ENCODE results near the gene RAP1GAP.

Gene RAP1GAP

DNA sequence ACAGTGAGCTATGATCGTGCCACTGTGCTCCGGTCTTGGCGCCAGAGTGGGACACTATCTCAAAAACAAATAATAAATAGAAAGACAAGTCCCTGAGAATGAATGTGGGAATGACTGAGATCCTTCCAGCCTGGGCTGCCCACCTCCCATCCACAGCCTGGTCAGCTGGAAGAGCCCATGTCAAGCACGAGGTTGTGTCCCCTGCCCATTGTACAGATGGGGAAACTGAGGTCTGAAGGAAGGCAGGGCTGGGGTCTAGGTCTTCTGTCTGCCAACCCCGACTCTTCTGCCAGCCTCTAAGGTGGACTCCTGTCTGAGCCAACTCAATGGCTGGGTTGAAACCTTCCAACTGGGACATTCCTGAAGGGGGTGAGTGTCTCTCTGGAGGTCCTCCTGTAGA lies 79.5 kb downstream of the RAP1GAP start:
- DNase-seq: no peak

- DNase-seq: no peak
Observed at GRCh38 chr1:21587602-21587953, 81.6 kb downstream of the RAP1GAP start.

- no peak for DNase-seq
Observed at GRCh38 chr1:21586846-21587601, 82.1 kb downstream of the RAP1GAP start.

DNA sequence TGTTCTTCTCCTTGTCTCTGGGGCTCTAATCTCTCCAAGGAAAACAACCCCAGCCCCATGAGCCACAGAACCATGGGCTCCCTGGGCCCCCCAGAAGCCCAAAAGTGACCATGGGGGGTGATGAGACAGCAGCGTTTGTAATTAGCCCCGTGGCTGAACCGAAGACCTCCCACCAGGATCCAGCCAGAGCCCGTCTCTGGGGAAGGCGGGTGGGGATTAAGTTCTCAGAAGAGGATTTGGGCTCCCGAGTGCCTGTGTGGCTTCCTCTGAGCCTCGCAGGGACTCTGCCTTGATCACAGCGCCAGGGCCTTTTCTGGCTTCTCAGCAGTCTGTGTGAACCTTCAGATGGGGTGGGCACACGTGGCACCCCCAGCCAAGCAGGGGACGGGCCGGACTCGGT lies 82.9 kb downstream of the RAP1GAP start:
- DNase-seq: no peak

- no peak for DNase-seq
Observed at GRCh38 chr1:21585037-21585436, 84.1 kb downstream of the RAP1GAP start.

- DNase-seq: no peak
Observed at GRCh38 chr1:21584096-21584495, 85.1 kb downstream of the RAP1GAP start.

- no peak for DNase-seq
Observed at GRCh38 chr1:21579791-21580190, 89.4 kb downstream of the RAP1GAP start.

- no peak for DNase-seq
Observed at GRCh38 chr1:21577933-21578332, 91.2 kb downstream of the RAP1GAP start.

- DNase-seq: no peak
Observed at GRCh38 chr1:21577324-21577723, 91.8 kb downstream of the RAP1GAP start.

DNA sequence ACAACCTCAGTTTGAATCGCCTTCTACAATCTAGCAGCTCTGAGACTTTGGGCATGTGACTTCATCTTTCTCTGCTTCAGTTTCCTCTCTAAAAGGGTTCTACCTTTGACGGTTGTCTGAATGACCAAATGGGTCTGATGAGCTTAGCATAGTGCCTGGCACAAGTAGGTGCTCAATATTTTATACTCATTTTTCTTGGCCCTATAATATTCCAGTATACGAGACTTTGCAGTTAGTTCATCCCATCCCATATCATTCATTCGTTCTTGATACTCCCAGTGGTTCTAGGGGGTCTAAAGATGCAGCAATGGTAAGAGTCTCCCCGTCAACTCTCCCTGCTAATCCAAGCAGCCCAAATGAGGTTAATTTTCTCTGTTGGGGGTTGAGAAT lies 92.4 kb downstream of the RAP1GAP start:
- DNase-seq: no peak

- DNase-seq: no peak
Observed at GRCh38 chr1:21576031-21576797, 92.9 kb downstream of the RAP1GAP start.

DNA sequence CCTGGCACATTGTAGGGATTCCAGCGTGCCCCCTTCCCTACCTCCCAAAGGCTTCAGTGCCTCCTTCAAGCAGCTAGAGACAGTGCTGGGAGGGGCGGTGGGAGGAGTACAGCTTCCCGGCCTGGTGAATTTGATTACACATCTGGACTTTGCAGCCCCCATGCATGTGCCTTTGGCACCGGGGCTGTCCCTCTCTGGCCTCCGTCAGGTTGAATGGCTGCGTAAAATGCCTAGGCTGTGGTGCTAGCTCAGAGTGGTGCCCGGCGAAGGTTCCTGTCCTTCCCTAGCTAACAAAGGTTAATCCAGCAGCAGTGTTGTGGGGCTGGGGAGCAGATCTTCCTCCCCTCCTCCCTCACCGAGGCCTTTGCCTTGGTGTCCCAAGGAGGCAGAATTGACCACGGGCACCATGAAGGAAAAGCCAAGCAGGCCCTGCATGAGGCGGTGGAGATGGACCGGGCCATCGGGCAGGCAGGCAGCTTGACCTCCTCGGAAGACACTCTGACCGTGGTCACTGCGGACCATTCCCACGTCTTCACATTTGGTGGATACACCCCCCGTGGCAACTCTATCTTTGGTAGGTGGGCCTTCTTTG lies 93.7 kb downstream of the RAP1GAP start:
- no peak for DNase-seq

- DNase-seq: no peak
Observed at GRCh38 chr1:21574466-21575151, 94.5 kb downstream of the RAP1GAP start.

DNA sequence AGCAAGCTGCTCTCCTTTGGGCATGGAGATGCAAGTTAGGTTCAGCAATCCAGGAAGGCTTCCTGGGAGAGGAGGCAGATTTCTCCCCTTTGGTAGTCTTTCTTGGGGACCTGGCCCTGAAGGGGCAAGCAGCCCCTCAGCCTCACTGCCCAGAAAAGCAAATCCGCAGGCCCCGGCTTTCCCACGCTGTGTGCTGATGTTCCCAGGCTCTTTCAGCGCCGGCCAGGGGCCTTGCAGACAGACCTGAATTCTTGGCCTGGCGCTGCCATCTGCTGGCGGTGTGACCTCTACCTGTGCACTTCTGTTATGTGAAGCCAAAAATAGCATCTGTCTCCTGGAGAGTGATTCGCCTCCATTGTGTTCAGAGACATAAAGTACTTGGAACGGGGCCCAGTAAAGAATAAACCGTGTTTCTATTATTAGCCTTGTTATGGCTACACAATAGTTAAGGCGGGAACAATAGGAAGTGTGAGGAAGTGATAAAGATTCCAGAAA lies 95.1 kb downstream of the RAP1GAP start:
- DNase-seq: no peak

DNA sequence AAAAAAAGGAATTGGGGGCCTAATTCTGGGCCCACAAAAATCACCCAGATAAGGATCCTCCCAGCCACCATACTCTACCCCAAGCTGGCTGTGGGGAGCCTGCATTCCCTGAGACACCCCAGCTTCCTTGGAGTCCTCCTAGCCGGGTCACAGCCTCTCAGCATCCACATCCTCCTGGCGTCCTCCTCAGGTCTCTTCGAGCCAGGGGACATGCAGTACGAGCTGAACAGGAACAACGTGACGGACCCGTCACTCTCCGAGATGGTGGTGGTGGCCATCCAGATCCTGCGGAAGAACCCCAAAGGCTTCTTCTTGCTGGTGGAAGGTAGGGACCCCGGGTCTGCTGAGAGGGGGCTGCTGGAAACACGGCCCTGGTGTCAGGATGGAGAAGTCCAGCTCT lies 95.7 kb downstream of the RAP1GAP start:
- no peak for DNase-seq

DNA sequence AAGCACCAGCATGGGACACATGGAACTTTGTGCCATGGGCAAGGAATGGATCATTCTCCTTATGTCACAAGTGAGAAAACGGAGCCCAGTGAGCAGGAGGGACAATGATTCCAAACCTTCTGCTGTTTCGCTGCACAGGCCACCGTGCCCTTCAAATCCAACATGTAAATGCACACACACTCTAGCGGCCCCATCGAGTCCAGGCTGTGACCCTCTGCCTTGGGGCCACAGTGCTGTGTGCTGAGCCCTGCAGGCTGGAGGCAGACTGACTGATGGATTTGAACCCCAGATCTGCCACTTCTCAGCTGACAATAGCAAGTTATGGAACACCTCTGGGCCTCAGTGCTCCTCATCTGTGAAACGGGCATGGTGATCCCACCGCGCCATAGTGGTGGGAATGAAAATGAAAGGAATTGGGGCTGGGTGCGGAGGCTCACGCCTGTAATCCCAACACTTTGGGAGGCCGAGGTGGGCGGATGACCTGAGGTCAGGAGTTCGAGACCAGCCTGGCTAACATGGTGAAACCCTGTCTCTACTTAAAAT lies 96.4 kb downstream of the RAP1GAP start:
- no peak for DNase-seq

- DNase-seq: no peak
Observed at GRCh38 chr1:21572221-21572620, 96.9 kb downstream of the RAP1GAP start.

DNA sequence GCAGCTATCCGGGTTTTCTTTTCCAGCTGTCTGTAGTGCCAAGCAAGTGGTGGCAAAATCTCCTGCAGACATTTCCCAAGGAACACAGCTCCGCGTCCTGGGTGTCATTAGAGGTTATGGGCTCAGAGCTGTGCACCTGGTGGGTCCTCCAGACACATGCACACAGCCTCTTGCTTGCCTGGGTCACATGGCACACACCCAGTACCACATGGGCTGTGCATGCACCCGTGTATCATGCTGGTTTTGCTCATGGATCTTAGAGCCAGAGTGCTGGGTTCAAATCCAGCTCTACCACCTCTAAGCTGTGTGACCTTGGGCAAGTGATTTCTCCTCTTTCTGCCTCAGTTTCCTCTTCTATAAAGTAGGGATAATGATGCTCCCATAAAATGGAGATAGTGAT lies 98.3 kb downstream of the RAP1GAP start:
- DNase-seq: no peak

- DNase-seq: no peak
Observed at GRCh38 chr1:21570528-21570875, 98.7 kb downstream of the RAP1GAP start.

DNA sequence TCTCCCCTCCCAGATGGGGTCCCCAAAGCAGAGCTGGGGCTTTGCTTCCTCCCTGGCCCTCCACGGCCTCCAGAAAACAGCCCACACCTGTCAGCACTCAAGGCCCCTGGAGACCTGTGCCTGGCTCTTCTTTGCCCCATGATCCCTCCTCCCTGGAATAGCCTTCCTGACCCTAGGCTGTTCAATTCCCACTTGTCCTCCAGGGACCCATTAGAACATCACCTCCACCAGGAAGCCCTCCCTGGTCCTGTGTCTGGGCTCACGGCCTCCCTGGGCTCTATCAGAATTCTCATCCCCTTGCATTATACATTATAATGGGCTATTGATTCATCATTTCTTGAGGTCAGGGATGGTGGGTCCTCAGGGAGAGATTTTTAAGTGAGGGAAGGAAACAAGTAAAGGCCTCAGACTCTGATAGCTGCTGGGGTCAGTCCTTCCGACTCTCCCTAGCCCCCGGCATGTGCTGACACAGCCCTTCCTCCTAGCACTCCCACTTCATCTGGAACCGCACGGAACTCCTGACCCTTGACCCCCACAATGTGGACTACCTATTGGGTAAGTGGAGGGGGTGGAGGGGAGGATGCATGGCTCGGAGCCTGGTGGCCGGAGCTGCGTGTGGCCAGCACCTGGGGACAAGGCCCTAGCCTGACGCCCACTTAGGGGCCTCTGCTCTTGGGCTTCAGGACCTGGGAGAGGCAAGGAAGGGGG lies 99.2 kb downstream of the RAP1GAP start:
- DNase-seq: no peak

DNA sequence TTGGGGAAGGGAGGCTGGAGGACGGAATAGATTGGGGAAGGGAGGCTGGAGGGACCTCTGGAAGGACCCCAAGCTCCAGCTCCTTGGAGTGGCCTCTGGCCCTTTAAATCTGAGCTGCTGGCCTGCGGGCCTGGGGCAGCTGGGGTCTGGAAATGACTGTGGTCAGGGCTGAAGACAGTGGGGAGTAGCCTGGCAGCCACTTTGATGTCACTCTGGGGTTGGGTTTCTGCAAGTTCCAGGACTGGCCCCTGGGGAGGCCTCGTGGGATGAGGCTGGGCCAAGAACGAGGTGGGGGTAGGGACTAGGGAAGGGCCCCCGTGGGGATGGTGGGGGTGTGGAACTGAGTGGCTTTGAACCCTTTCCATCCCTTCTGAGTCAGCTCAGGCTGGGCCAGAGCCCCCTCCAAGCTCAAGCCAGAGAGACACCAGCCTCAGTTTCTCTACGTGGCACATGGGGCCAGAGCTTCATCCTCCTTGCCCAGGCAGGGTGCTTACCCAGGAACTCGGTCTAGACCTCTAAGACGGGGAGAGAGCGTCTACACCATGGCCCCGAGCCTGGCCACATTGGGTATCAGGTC lies 100.3 kb downstream of the RAP1GAP start:
- no peak for DNase-seq
